ENCODE measurements around the gene STMN1.

DNA sequence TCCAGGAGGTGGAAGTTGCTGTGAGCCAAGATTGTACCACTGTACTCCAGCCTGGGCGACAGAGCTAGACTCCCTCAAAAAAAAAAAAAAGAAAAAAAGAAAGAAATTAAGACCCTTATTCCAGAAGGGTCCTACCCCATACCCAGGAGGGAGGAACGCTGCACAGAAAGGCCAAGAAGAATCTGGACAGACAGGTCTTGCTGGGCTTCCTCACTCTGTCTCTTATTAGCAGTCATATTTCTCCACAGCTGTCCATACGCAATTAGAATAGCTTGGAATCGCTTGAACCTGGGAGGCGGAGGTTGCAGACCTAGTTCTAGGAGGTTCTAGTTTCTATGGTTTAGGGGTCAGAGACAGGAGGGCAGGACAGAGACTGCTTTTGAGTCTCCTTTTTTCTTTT lies 27.5 kb downstream of the STMN1 start:
- TF ChIP-seq SREBF2 (IDR thresholded peaks at IDR 0.05; ENCODE audit: low read length) = no peak
- no peak for TF ChIP-seq CHD1 (IDR thresholded peaks at IDR 0.05; ENCODE audit: low read depth, low read length)
- TF ChIP-seq, protein P1, sequence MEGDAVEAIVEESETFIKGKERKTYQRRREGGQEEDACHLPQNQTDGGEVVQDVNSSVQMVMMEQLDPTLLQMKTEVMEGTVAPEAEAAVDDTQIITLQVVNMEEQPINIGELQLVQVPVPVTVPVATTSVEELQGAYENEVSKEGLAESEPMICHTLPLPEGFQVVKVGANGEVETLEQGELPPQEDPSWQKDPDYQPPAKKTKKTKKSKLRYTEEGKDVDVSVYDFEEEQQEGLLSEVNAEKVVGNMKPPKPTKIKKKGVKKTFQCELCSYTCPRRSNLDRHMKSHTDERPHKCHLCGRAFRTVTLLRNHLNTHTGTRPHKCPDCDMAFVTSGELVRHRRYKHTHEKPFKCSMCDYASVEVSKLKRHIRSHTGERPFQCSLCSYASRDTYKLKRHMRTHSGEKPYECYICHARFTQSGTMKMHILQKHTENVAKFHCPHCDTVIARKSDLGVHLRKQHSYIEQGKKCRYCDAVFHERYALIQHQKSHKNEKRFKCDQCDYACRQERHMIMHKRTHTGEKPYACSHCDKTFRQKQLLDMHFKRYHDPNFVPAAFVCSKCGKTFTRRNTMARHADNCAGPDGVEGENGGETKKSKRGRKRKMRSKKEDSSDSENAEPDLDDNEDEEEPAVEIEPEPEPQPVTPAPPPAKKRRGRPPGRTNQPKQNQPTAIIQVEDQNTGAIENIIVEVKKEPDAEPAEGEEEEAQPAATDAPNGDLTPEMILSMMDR (IDR thresholded peaks at IDR 0.05 in 2 of 3, conservative IDR thresholded peaks at IDR 0.05 in 1 of 3; ENCODE audit: control insufficient read depth in 2 of 3, extremely low read depth in 1 of 3, insufficient read depth in 1 of 3, low read depth in 3 of 3, low read length in 3 of 3) = no peak
- TF ChIP-seq HCFC1 (IDR thresholded peaks at IDR 0.05; ENCODE audit: low read length) = no peak
- no peak for TF ChIP-seq CHD2 (IDR thresholded peaks at IDR 0.05; ENCODE audit: borderline replicate concordance, low read depth, low read length)
- no peak for TF ChIP-seq EZH2 (IDR thresholded peaks at IDR 0.05; ENCODE audit: borderline replicate concordance, control insufficient read depth, low read depth, low read length)
